Measurements from ENCODE around the gene ZNF493.

- TF ChIP-seq POLR2AphosphoS5 (IDR thresholded peaks at IDR 0.05; ENCODE audit: low read depth, low read length), result no peak
- no peak for TF ChIP-seq REST (IDR thresholded peaks at IDR 0.05; ENCODE audit: insufficient read depth in 1 of 2, low read depth in 2 of 2, low read length in 2 of 2)
- no peak for TF ChIP-seq TAF1 (IDR thresholded peaks at IDR 0.05; ENCODE audit: borderline replicate concordance, insufficient read depth, low read length)
- no peak for TF ChIP-seq SIN3A (IDR thresholded peaks at IDR 0.05; ENCODE audit: borderline replicate concordance, insufficient read depth, low read length)
- TF ChIP-seq FOXP2 (optimal IDR thresholded peaks at IDR 0.05; ENCODE audit: borderline replicate concordance, extremely low read depth, extremely low read length, insufficient read depth), result no peak
Observed at GRCh38 chr19:21423057-21424041, 26.4 kb downstream of the ZNF493 start.
